GM19023 (cell line): ENCODE results near the gene SV2A.

Source experiments
- ATAC-seq: cut with Tn5 transposase; IDR thresholded peaks from one replicate; pipeline ENCODE4 v1.9.1; 2021; ENCODE audit warnings: mild to moderate bottlenecking, moderate library complexity; ENCODE audit not compliant: unreplicated experiment

Gene SV2A

GRCh38 chr1:149931212-149931790 is 13.7 kb upstream of the SV2A start:
- no peak for ATAC-seq

- no peak for ATAC-seq
Observed at GRCh38 chr1:149929856-149930255, 12.2 kb upstream of the SV2A start.

GRCh38 chr1:149928401-149928724 is 10.7 kb upstream of the SV2A start:
- no peak for ATAC-seq

GRCh38 chr1:149927563-149928400 is 10.1 kb upstream of the SV2A start, which contains the start of gene SF3B4:
Gene SF3B4, minus strand, starts transcription at chr1:149927803. Its CDS starts 44 bp downstream, at chr1:149927759.
- peak; percentile 94 for ATAC-seq

- no peak for ATAC-seq
Observed at GRCh38 chr1:149927056-149927562, 9.5 kb upstream of the SV2A start.

GRCh38 chr1:149926296-149926695 is 8.7 kb upstream of the SV2A start:
- ATAC-seq, result no peak

GRCh38 chr1:149925751-149926150 is 8.1 kb upstream of the SV2A start:
- ATAC-seq, result no peak

- ATAC-seq, result no peak
Observed at GRCh38 chr1:149925345-149925744, 7.7 kb upstream of the SV2A start.

GRCh38 chr1:149923626-149924025 is 6.0 kb upstream of the SV2A start:
- ATAC-seq, result no peak

GRCh38 chr1:149916898-149917252 is 769 bp downstream of the SV2A start:
- ATAC-seq, result no peak

- no peak for ATAC-seq
Observed at GRCh38 chr1:149916193-149916897, 1.3 kb downstream of the SV2A start.

- ATAC-seq, result no peak
Observed at GRCh38 chr1:149915429-149916192, 2.0 kb downstream of the SV2A start.

- ATAC-seq, result no peak
Observed at GRCh38 chr1:149914545-149914944, 3.1 kb downstream of the SV2A start.

- no peak for ATAC-seq
Observed at GRCh38 chr1:149906570-149907075, 11.0 kb downstream of the SV2A start.

- no peak for ATAC-seq
Observed at GRCh38 chr1:149903836-149904491, 13.7 kb downstream of the SV2A start.

GRCh38 chr1:149899460-149900284 is 18.0 kb downstream of the SV2A start, which contains the start of gene BOLA1:
Gene BOLA1, plus strand, starts transcription at chr1:149899568. Its CDS starts 492 bp downstream, at chr1:149900060.
- ATAC-seq, result peak; percentile 99

GRCh38 chr1:149896575-149896974 is 21.1 kb downstream of the SV2A start:
- no peak for ATAC-seq

- no peak for ATAC-seq
Observed at GRCh38 chr1:149888999-149889289, 28.7 kb downstream of the SV2A start.

- ATAC-seq, result peak; percentile 22
Observed at GRCh38 chr1:149888247-149888998, 29.2 kb downstream of the SV2A start.
